Measurements from ENCODE around the gene DYRK1A.

Gene DYRK1A

DNA sequence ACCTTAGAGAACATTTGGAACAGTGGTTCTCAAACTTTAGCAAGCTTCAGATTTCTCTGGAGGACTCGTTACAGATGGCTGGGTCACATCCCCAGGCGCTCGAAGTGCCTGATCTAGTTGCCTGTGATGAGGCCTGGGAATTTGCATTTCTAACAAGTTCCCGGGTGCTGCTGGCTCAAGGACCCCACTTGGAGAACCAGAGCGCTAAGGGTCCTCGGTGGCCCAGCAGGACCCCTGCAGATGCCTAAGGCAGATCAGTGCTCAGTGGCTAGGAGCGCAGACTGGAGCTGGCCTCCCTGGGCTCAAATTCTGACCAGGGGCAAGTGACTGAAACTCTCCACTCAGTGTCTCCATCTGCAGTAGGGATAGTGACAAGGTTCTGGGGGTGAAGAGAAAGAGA, 208.2 kb downstream of the DYRK1A start:
- in situ Hi-C loops (cut with MboI; ENCODE audit: low sequenced_read_pairs, unreplicated experiment), result no loop called here
- DNase-seq (ENCODE audit: low spot score), result no peak
- TF ChIP-seq, protein P1, sequence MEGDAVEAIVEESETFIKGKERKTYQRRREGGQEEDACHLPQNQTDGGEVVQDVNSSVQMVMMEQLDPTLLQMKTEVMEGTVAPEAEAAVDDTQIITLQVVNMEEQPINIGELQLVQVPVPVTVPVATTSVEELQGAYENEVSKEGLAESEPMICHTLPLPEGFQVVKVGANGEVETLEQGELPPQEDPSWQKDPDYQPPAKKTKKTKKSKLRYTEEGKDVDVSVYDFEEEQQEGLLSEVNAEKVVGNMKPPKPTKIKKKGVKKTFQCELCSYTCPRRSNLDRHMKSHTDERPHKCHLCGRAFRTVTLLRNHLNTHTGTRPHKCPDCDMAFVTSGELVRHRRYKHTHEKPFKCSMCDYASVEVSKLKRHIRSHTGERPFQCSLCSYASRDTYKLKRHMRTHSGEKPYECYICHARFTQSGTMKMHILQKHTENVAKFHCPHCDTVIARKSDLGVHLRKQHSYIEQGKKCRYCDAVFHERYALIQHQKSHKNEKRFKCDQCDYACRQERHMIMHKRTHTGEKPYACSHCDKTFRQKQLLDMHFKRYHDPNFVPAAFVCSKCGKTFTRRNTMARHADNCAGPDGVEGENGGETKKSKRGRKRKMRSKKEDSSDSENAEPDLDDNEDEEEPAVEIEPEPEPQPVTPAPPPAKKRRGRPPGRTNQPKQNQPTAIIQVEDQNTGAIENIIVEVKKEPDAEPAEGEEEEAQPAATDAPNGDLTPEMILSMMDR (IDR thresholded peaks at IDR 0.05; ENCODE audit: borderline replicate concordance, control extremely low read depth, extremely low read depth, insufficient read depth, missing control alignments), result no peak

- no peak for DNase-seq (ENCODE audit: low spot score)
- in situ Hi-C loops (cut with MboI; ENCODE audit: low sequenced_read_pairs, unreplicated experiment), result no loop called here
- TF ChIP-seq, protein P1 (IDR thresholded peaks at IDR 0.05; ENCODE audit: borderline replicate concordance, control extremely low read depth, extremely low read depth, insufficient read depth, missing control alignments), result no peak
Measured at GRCh38 chr21:37575580-37575979, 209.0 kb downstream of the DYRK1A start.
